Activated CD8-positive, alpha-beta memory T cell treated with anti-CD3 and anti-CD28 coated beads for 48 hours (primary cell): Measurements from ENCODE around the gene ALDH2.
A peak's percentile ranks its signal among the peaks of the same experiment; 100 is the strongest.
"Not testable (repeated sequence)": the region's sequence is repeated elsewhere in the genome, so short reads cannot be mapped to it uniquely, and the experiment has no call there.

Experiments
- DNase-seq, 3 experiments: peaks; one replicate each; pipeline ENCODE4 v3.0.0-alpha.2; 2020; ENCODE audit warnings: low read depth in 2 of 3, low spot score in 2 of 3

The ALDH2 gene

DNA sequence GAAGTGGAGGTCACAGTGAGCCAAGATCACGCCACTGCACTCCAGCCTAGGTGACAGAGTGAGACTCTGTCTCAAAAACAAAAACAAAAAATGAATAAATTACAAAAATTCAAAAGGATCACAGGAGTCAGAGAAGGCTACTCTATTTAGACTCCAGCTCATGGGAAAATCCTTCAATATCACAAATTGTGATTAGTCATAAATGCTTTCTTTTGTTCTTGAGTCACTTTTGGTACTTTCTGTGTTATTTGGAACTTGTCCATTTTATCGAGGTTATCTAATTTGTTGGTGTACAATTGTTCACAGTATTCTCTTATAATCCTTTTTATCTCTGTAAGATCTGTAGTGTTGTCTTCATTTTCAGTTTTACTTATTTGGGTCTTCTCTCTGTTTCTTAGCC lies 18.9 kb downstream of the ALDH2 start:
- DNase-seq = no peak

DNA sequence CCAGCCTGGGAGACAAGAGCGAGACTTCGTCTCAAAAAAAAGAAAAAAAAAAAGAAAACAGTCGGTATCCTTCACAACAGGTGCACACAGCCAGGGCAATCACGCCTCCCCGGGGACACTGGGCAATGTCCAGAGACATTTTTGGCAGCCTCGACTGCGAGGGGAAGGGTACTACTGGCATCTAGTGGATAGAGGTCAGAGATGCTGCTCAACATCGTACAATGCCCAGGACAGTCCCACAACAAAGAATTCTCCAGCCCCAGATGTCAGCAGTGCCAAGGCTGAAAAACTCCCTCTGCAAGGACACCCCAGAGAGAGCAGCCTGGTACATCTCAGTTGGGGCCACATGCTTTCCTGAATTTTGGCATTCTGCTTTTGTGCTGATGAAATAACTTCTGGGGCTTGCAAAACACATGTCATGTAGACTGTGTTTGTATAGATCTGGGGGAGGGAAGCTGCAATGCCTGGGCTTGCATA lies 21.5 kb downstream of the ALDH2 start:
- no peak for DNase-seq

DNA sequence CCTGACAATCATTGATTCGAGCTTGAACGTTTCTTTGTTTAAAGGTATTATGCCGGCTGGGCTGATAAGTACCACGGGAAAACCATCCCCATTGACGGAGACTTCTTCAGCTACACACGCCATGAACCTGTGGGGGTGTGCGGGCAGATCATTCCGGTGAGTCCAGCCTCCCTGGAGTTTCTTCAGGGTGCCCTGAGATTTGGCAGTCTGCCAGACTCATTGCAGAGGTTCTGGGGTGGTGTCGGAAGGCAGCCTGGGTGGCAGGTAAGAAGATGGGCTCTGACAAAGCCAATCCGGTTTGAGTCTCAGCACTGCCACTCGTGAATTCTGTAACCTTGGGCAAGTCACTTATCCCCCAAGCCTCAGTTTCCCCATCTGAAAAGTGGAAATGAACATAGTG lies 23.0 kb downstream of the ALDH2 start:
- DNase-seq = no peak

DNA sequence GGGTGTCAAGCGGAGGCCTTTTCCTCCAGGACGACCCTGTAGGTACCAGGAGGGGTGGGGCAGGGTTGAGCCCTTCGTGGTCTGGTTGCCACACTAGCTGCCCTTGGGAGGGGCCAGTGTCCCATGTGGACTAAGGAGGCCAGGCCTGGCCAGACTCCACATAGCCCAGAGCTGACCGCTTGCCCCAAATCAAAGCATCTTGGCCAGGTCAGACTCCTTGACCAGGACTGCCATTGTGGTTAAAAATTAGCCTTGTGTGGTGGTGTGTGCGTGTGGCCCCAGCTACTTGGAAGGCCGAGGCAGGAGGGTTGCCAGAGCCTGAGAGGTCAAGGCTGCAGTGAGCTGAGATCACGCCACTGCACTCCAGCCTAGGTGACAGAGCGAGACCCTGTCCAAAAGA lies 24.8 kb downstream of the ALDH2 start:
- DNase-seq = no peak

DNA sequence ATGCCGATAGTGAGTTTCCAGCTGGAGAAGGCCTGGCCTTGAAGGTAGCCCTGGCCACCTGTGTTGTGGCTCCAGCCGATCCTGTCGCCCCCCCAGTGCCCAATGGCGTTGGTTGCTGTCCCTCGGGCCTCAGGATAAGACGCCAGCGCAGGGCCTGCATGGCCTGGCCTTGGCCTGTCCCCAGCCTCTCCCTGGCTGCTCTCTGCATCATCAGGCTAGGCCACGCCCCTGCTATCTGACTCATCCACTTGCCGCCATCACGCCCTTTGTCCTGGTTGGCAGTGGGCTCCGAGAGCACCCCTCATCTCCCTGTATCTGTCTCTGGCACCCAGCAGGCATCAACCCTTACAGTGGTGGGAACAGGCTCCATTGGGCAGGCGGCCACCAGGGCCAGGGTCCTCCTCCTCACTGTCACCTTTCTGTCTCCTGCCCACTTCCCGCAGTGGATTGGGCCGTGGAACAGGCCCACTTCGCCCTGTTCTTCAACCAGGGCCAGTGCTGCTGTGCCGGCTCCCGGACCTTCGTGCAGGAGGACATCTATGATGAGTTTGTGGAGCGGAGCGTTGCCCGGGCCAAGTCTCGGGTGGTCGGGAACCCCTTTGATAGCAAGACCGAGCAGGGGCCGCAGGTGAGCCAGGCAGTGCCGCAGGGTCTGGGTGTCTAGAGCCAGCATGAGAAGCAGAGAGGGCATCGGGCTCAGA lies 25.6 kb downstream of the ALDH2 start:
- no peak for DNase-seq

DNA sequence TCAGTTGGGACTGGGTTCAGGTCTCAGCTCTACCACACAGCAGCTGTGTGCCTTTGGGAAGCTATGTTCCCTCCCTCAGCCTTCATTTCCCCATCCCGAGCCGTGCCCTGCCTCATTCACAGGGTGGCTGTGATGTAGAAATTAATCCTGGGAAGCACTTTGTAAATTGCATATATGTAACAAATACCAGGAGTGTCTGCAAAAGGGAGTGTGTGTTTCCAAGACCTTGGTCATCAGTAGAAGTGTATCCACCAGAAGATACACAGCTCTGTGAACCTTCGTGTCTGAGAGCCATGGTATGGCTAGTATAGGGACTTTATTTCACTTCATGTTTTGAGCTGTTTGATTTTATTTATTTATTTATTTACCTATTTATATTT lies 26.1 kb downstream of the ALDH2 start:
- DNase-seq = no peak

DNA sequence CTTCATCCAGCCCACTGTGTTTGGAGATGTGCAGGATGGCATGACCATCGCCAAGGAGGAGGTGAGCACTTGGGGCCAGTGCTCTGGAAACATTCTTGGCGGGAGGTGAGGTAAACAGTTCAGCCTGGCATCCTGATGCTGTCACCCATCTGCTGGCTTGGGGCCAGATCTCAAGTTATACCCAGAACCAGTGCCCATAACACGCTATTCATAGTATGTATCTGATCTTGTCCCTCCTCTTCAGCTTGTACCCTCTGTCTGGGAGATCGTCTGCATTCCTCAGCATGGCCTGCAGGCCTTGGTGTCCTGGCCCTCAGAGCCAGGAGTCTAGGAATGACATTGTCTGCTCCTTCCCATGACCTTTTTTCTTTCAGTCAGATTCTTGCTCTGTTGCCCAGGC lies 31.4 kb downstream of the ALDH2 start:
- DNase-seq = no peak

DNA sequence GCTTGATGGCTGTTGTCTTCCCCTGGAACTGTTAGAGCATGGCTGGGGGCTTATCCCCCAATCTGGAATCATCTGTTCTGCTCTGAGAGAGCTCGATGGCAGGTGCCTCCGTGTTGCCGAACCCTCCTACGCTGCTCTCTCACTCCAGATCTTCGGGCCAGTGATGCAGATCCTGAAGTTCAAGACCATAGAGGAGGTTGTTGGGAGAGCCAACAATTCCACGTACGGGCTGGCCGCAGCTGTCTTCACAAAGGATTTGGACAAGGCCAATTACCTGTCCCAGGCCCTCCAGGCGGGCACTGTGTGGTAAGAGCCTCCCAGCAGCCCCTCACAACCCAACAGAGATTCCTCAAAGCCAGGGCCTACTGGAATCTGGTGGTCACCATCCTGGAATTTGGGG lies 33.0 kb downstream of the ALDH2 start:
- DNase-seq = no peak

DNA sequence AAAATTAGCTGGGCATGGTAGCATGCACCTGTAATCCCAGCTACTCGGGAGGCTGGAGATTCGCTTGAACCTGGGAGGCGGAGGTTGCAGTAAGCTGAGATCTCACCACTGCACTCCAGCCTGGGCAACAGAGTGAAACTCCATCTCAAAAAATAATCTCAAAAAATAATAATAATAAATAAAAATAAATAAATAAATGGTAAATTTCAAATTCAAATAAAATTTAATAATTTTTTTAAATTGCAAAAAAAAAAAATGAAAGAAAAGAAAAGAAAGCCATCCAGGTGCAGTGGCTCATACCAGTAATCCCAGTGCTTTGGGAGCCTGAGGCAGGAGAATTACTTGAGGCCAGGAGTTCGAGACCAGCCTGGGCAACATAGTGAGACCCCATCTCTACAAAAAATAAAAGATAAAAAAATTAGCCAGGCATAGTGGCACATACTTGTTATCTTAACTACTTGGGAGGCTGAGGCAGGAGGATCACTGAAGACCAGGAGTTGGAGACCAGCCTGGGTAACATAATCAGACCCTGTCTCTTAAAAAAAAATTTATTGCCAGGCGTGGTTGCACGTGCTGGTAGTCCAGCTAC lies 36.4 kb downstream of the ALDH2 start:
- DNase-seq = no peak

DNA sequence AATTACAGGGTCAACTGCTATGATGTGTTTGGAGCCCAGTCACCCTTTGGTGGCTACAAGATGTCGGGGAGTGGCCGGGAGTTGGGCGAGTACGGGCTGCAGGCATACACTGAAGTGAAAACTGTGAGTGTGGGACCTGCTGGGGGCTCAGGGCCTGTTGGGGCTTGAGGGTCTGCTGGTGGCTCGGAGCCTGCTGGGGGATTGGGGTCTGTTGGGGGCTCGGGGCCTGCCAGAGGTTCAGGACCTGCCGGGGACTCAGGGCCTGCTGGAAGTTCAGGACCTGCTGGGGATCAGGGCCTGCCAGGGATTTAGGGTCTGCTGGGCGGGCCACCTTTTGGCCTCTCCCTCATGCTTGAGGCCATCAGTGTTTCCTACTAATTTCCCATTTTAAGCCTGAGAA lies 37.1 kb downstream of the ALDH2 start:
- no peak for DNase-seq

DNA sequence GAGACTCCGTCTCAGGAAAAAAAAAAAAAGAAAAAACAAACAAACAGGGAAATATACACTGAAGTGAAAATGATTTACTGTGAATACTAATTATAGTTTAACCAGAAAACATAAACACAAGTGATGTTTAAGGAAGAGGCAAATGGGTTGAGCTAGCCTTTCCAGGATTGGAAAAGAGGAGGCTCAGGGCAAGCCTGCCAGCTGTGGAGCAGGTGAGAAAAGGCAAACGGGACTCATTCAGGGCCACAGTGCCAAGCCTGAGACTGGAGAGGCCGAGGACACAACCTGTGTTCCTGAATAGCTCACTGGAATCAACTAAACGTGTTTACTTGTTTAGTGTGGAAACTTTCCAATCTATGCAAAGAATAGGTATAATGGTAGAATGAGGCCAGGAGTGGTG lies 39.6 kb downstream of the ALDH2 start:
- no peak for DNase-seq

DNA sequence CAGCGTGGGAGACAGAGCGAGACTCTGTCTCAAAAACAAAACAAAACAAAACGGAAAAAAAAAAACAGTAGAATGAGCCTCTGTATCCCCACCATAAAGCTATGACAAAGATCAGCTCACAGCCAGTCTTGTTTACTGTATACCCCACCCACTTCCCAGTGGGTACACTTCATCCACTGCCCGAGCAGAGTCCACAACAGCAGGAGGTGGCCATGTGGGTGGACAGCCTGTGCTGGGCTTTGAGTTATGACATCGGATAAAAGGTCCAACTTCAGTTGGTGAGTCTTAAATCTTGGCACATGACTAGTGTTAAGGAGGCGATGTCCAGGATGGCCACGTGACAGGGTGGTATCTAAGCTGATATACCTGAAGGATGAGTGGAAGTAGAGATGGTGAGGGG lies 40.5 kb downstream of the ALDH2 start:
- DNase-seq = no peak

DNA sequence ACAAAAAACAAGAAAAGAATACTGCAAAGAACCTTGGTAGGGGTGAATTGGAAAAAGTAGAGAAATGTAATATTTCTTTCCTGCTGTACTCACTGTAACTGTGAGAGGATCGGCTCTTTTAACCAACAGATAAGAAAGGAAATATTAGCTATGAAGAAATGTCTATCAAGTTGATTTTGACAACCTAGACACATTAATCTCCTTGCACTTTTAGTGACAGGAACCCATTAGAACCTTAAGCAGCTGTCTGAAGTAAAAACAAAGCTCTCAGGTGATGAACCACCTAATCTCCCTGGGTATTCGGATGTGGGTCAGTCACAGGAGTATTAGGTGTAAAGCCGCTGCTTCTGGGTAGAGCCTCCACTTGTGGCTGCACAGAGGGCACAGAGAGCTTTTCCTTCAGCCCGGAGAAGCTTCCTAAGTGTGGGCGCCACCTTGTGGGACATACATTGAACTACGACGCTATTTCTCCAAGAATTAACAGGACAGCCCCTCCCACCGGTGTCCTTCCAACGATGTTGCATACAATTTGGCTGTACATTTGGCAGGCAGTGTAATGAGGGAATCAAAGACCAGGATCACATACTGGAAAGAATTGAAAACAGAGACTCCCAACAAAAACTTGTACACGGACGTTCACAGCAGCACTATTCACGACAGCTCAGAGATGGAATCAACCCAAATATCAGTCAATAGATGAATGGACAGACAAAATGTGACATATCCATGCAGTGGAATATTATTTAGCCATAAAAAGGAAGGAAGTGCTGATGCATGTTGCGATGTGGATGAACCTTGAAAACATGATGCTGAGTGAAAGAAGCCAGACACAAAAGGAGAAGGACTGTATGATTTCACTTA lies 46.4 kb downstream of the ALDH2 start:
- DNase-seq = peak; percentile 17 to 27 (median 18)

DNA sequence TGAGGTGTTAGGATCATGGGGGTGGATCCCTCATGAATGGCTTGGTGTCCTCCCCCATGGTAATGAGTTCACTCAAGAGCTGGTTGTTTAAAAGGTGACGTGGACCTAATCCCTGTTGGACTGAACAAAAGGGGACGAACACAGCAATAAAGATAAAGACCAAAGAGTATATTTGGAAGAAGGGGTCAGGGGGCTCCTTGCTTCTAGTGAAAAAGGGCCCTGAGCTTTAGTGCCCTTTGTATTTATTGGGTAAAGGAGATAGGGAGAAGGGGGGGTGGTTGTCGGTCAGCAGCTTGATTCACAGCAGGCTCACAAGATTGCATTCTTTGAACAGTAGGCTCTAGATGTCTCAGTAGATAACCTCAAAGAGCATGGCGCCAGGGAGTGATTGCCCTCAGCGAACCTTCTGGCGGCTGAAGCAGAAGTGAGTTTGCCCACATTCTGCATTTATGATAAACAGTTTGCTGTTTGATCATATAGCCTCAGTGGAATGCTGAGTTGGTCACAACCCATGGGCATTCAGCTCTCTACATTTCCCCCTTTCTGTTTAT lies 49.4 kb downstream of the ALDH2 start:
- no peak for DNase-seq

DNA sequence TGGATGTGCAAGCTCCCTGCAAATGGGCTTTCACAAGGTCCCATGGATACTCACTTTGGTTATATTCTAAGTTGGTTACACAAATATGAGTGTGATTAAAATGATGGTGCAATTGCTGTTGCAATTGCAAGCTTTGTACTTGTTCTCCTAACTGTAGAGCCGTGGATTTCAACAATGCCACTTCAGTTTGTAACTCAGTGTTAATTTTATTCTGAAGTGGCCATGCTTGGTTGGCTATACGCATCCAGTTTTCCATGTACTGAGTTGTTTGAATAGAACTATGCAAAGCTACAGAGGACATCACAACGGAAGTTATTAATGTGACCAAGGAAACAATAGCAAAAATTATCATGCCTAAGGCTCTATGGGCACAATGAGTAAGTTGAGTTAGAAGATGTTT lies 50.2 kb downstream of the ALDH2 start:
- DNase-seq = not testable (repeated sequence)

DNA sequence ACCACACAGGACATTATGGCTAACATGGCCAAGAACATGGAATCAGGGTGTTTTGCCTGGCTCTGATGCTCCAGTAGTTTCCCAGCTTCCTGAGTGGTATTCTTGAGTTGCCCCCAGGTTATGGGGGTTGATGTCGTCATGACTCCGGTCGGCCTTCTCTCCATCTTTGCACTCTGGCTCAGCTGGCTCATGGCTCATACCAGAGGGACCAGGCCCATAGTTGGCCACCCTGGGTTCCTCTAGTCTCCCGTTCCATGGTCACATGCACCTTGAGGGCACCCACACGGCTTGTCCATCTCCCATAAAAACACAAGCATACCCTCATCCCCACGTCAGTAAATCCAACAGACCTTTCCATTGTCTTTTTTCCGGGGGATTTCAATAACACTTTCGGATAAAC lies 51.6 kb downstream of the ALDH2 start:
- no peak for DNase-seq

DNA sequence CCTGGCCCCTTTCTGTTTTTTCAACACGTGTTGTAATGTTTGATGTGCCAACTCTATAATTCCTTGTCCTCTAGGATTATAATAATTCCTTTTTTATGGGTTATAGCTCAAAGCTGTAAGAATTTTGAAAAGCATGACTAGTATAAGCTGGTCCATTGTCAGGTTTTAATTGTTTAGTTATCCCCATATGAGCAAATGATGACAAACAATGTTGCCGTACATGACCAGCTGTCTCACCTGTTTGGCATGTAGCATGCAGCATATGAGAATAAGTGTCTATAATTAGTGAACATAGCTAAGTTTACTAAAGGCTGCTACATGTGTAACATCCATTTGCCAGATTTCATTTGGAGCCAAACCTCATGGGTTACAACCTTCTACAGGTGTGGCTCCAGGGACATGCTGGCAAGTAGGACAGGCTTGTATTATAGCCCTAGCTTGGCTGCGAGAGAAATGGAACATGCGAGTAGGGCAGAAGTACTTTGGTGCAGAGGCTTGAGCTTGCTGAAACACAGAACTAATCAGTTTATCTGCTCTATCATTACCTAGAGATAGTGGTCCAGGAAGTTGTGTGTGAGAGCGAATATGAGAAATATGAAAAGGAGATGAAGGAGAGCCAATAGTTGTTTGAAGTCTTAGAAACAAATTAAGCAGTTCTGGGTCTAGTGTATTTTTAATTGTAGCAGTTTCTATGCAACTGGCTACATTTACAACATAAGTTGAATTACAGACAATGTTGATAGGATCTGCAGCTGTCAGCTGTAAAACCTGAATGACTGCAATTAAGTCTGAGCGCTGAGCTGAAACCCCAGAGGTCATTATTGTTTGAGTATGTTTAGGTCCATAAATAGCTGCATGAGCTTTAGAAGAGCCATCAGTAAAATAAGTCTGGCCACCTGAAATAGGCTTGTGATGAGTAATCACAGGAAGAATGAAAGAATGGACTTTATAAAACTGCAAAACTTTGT lies 52.7 kb downstream of the ALDH2 start:
- DNase-seq = no peak

DNA sequence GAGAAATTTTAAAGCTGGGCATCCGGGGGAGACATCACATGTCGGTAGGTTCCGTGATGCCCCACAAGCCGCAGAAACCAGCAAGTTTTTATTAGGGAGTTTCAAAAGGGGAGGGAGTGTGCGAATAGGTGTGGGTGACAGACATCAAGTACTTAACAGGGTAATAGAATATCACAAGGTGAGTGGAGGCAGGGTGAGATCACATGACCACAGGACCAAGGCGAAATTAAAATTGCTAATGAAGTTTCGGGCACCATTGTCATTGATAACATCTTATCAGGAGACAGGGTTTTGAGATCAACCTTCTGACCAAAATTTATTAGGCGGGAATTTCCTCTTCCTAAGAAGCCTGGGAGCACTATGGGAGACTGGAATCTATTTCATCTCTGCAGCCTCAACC lies 54.1 kb downstream of the ALDH2 start:
- not testable (repeated sequence) for DNase-seq

DNA sequence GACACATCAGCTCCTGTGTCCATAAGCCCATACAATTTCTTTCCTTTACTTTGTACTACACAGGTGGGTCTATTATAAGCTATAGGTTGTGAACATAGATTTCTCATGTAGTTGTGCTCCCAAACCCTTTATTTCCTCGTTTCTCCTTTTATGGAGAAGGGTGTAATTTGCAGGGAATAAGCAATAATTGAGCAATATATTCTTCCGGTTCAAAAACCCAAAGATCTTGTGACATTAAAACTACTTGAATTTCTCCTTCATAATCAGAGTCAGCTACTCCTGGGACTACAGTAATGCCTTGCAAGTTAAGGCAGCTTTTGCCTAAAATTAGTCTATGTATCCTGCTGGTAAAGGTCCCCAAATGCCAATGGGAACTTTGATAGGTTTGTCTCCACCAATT lies 56.2 kb downstream of the ALDH2 start:
- no peak for DNase-seq

DNA sequence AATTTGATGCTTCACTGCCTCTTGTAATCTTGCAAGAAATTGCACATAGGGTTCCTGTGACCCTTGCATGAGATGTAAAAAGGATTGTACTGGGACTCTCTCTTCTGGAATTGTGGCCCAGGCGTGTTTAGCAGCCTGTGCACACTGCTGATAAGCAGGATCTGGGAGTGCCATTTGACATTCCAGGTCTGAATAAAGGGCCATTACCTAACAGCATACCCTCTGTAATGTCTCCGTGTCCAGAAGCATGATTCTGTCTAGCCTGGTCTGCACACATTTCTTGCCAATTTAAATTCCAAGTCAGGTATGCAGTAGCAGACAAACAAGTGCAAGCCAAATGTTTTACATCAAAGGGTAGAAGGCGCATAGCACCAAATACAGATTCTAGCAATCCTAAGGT lies 57.2 kb downstream of the ALDH2 start:
- no peak for DNase-seq

DNA sequence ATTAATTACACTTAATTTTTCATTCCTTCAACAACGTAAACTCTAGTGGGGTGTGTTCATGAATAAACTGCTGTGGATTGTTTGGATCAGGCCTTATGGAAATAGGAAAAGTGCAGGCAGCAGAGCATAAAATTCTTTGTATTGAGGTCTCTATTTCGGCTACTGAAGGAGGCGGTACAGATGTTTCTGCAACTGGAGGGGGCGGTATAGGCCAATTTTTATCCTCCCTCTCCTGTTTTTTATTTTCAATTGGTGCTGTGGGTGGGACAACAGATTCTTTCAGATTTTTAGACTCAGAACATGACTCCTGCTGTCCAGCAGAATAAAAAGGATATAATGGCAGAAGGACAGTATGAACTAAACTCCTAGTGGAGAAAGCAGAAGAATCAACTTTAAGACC lies 57.6 kb downstream of the ALDH2 start:
- not testable (repeated sequence) for DNase-seq
